GM12878 (cell line): ENCODE results near the gene HDAC7.

ENCODE experiments used
- BCLAF1 ChIP-seq: fragments of 450-650 bp; IDR thresholded peaks from 2 replicates; pipeline ENCODE4 v1.6.1; 2017; ENCODE audit warnings: antibody characterized with exemption, mild to moderate bottlenecking, moderate library complexity
- CEBPB ChIP-seq, 2 experiments: fragments of 150-350 bp in 1 of 2; IDR thresholded peaks; 2 replicates each; pipeline ENCODE4 v1.6.1; 2012 to 2014; ENCODE audit warnings: low read depth in 2 of 2, low read length in 2 of 2, borderline replicate concordance in 1 of 2, inconsistent platforms in 1 of 2
- ETV6 ChIP-seq, 2 experiments: fragments of 450-650 bp in 1 of 2; IDR thresholded peaks in 1 of 2; conservative IDR thresholded peaks in 1 of 2; 2 replicates each; pipeline ENCODE4 v1.6.1; 2014; ENCODE audit warnings: antibody characterized with exemption in 1 of 2, borderline replicate concordance in 1 of 2, low read depth in 1 of 2, mild to moderate bottlenecking in 1 of 2, moderate library complexity in 1 of 2
- JUNB ChIP-seq: IDR thresholded peaks from 2 replicates; pipeline ENCODE4 v1.6.1; 2016; ENCODE audit warnings: antibody characterized with exemption, mild to moderate bottlenecking
- JUND ChIP-seq: IDR thresholded peaks from 2 replicates; pipeline ENCODE4 v1.6.1; 2012; ENCODE audit warnings: low read depth, mild to moderate bottlenecking, low read length, improper control_type of control experiment, moderate library complexity
- NRF1 ChIP-seq: conservative IDR thresholded peaks from 2 replicates; pipeline ENCODE4 v1.6.1; 2011; ENCODE audit warnings: mild to moderate bottlenecking, low read depth, low read length, improper control_type of control experiment
- ZNF274 ChIP-seq: IDR thresholded peaks from one replicate; pipeline ENCODE4 v1.8.0; 2011; ENCODE audit not compliant: insufficient read length, insufficient read depth
- TF ChIP-seq, protein P1 (sequence below), 3 experiments: IDR thresholded peaks in 2 of 3; conservative IDR thresholded peaks in 1 of 3; 2 replicates each; pipeline ENCODE4 v1.5.1; 2011; ENCODE audit warnings: low read depth in 3 of 3, low read length in 3 of 3, mild to moderate bottlenecking in 3 of 3, control low read depth in 2 of 3, moderate library complexity in 2 of 3, inconsistent platforms in 1 of 3, mixed read lengths in 1 of 3; ENCODE audit not compliant: control insufficient read depth in 2 of 3, insufficient read depth in 1 of 3; ENCODE audit errors: extremely low read depth in 1 of 3
- TF ChIP-seq, protein P2 (sequence below): fragments of 150-350 bp; IDR thresholded peaks from 2 replicates; pipeline ENCODE4 v1.6.1; 2016; ENCODE audit warnings: low read depth, low read length

DNA sequence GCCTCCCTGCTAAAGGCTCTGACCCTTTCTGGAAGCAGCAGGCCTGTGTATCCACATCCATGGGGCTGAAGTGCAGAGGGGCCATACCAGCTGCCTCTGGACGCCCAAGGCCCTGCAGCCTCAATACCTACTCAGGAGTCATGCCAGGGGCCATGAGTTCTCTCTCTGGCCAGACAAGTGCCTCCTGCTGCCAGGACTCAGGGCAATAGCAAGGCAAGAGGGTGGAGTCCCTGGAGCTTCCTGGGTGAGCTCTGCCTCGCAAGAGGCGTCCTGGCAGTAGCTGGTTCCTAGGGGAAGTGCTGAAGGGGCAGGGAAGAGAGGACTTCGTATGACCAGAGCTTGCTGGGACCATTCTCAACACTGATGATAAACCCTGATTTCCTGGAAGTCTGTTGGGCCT, 83.5 kb downstream of the HDAC7 start:
- TF ChIP-seq, protein P1, sequence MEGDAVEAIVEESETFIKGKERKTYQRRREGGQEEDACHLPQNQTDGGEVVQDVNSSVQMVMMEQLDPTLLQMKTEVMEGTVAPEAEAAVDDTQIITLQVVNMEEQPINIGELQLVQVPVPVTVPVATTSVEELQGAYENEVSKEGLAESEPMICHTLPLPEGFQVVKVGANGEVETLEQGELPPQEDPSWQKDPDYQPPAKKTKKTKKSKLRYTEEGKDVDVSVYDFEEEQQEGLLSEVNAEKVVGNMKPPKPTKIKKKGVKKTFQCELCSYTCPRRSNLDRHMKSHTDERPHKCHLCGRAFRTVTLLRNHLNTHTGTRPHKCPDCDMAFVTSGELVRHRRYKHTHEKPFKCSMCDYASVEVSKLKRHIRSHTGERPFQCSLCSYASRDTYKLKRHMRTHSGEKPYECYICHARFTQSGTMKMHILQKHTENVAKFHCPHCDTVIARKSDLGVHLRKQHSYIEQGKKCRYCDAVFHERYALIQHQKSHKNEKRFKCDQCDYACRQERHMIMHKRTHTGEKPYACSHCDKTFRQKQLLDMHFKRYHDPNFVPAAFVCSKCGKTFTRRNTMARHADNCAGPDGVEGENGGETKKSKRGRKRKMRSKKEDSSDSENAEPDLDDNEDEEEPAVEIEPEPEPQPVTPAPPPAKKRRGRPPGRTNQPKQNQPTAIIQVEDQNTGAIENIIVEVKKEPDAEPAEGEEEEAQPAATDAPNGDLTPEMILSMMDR (IDR thresholded peaks at IDR 0.05 in 2 of 3, conservative IDR thresholded peaks at IDR 0.05 in 1 of 3; ENCODE audit: control insufficient read depth in 2 of 3, extremely low read depth in 1 of 3, insufficient read depth in 1 of 3, low read depth in 3 of 3, low read length in 3 of 3) = no peak
- TF ChIP-seq JUNB (no peak), BCLAF1 (no peak), NRF1 (no peak), ZNF274 (no peak), JUND (no peak), CEBPB (IDR thresholded peaks at IDR 0.05; ENCODE audit: borderline replicate concordance in 1 of 2, low read depth in 2 of 2, low read length in 2 of 2) (no peak), ETV6 (conservative IDR thresholded peaks at IDR 0.05 in 1 of 2, IDR thresholded peaks at IDR 0.05 in 1 of 2; ENCODE audit: borderline replicate concordance in 1 of 2, low read depth in 1 of 2) (no peak)
- TF ChIP-seq, protein P2, sequence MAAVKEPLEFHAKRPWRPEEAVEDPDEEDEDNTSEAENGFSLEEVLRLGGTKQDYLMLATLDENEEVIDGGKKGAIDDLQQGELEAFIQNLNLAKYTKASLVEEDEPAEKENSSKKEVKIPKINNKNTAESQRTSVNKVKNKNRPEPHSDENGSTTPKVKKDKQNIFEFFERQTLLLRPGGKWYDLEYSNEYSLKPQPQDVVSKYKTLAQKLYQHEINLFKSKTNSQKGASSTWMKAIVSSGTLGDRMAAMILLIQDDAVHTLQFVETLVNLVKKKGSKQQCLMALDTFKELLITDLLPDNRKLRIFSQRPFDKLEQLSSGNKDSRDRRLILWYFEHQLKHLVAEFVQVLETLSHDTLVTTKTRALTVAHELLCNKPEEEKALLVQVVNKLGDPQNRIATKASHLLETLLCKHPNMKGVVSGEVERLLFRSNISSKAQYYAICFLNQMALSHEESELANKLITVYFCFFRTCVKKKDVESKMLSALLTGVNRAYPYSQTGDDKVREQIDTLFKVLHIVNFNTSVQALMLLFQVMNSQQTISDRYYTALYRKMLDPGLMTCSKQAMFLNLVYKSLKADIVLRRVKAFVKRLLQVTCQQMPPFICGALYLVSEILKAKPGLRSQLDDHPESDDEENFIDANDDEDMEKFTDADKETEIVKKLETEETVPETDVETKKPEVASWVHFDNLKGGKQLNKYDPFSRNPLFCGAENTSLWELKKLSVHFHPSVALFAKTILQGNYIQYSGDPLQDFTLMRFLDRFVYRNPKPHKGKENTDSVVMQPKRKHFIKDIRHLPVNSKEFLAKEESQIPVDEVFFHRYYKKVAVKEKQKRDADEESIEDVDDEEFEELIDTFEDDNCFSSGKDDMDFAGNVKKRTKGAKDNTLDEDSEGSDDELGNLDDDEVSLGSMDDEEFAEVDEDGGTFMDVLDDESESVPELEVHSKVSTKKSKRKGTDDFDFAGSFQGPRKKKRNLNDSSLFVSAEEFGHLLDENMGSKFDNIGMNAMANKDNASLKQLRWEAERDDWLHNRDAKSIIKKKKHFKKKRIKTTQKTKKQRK = no peak
